OCI-LY1 (cell line): ENCODE data around the gene MANF.

Experiments used
- H2AFZ ChIP-seq: fragments of 200-600 bp; sonication (generic), shearing (Covaris generic); 2 replicates; pipeline ENCODE4 v1.6.0; 2014; ENCODE audit warnings: antibody characterized with exemption, mild to moderate bottlenecking, low read length
- H3F3A ChIP-seq: fragments of 200-600 bp; sonication (generic), shearing (Covaris generic); 2 replicates; pipeline ENCODE4 v1.6.0; 2014; ENCODE audit warnings: mild to moderate bottlenecking, antibody characterized with exemption, low read length, moderate library complexity; ENCODE audit not compliant: insufficient read depth
- H3K27ac ChIP-seq: fragments of 200-600 bp; sonication (generic); 2 replicates; pipeline ENCODE4 v1.5.1; 2014; ENCODE audit warnings: low read length, mixed run types, mild to moderate bottlenecking, low read depth; ENCODE audit not compliant: poor library complexity, severe bottlenecking
- H3K27me3 ChIP-seq: fragments of 200-600 bp; sonication (generic); 2 replicates; pipeline ENCODE4 v1.6.0; 2014; ENCODE audit warnings: antibody characterized with exemption, mild to moderate bottlenecking, low read length, moderate library complexity; ENCODE audit not compliant: insufficient read depth
- H3K36me3 ChIP-seq: fragments of 200-600 bp; sonication (generic); 2 replicates; pipeline ENCODE4 v1.6.1; 2014; ENCODE audit warnings: mild to moderate bottlenecking, antibody characterized with exemption, low read length, moderate library complexity, mixed read lengths; ENCODE audit not compliant: insufficient read depth
- H3K4me1 ChIP-seq: fragments of 200-600 bp; sonication (generic); 2 replicates; pipeline ENCODE4 v1.5.1; 2014; ENCODE audit warnings: mild to moderate bottlenecking, low read length, moderate library complexity; ENCODE audit not compliant: insufficient read depth, severe bottlenecking
- H3K4me2 ChIP-seq: fragments of 200-600 bp; sonication (generic), shearing (Covaris generic); 2 replicates; pipeline ENCODE4 v1.6.1; 2014; ENCODE audit warnings: low read length
- H3K4me3 ChIP-seq: fragments of 200-600 bp; sonication (generic); 2 replicates; pipeline ENCODE4 v1.5.1; 2014; ENCODE audit warnings: low read length, low read depth, mild to moderate bottlenecking, mixed read lengths; ENCODE audit not compliant: poor library complexity, severe bottlenecking
- H3K79me2 ChIP-seq: fragments of 200-600 bp; shearing (Covaris generic); 2 replicates; pipeline ENCODE4 v1.6.1; 2016; ENCODE audit warnings: mixed run types, low read length, mixed read lengths; ENCODE audit not compliant: insufficient read depth
- H3K9ac ChIP-seq: fragments of 200-600 bp; sonication (generic), shearing (Covaris generic); 2 replicates; pipeline ENCODE4 v1.6.1; 2014; ENCODE audit warnings: mild to moderate bottlenecking, low read length, mixed read lengths
- H3K9me2 ChIP-seq: fragments of 200-600 bp; sonication (generic), shearing (Covaris generic); 2 replicates; pipeline ENCODE4 v1.6.1; 2014; ENCODE audit warnings: low read depth, mild to moderate bottlenecking, low read length, mixed read lengths
- H3K9me3 ChIP-seq: fragments of 200-600 bp; shearing (Covaris generic); 2 replicates; pipeline ENCODE4 v1.6.1; 2014; ENCODE audit warnings: low read length, mixed read lengths
- H4K20me1 ChIP-seq: fragments of 200-600 bp; sonication (generic), shearing (Covaris generic); 2 replicates; pipeline ENCODE4 v1.6.0; 2016; ENCODE audit warnings: mild to moderate bottlenecking, low read length; ENCODE audit not compliant: insufficient read depth
- EZH2 ChIP-seq: fragments of 200-600 bp; sonication (generic), shearing (Covaris generic); IDR thresholded peaks from 2 replicates; pipeline ENCODE4 v1.8.0; 2017; ENCODE audit warnings: borderline replicate concordance, mixed run types, mild to moderate bottlenecking, antibody characterized with exemption, low read length, moderate library complexity, mixed read lengths
- TF ChIP-seq, protein P1 (sequence below): fragments of 200-600 bp; sonication (generic), shearing (Covaris generic); IDR thresholded peaks from 2 replicates; pipeline ENCODE4 v1.5.1; 2017; ENCODE audit warnings: mild to moderate bottlenecking, antibody characterized with exemption, low read length, moderate library complexity, mixed read lengths

Gene MANF

DNA sequence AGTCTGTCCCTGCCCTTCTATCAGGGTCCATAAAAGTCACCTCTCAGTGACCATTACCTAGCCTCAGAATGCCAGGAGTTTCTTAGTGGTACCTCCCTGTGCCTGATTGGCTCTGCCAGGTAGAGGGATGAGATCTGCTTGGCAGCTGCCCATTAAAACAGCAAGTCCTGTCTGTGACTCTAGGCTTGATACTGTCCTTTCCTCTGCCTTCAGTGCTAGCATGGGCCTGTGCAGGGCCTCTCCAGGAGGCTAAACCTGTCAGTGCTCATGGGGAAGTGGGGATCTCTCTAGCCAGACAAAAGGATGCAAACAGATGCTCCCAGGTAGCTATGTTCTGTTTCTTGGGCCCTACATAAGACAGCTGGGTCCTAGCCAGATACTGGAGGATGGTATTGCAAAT lies 10.0 kb upstream of the MANF start:
- no peaks in the 10 kb centered on the region for H3K9me3 ChIP-seq
- peaks cover 10% of the 10 kb centered on the region; the same call in 1 of the 2 replicates for H3K27me3 ChIP-seq
- H3K4me1 ChIP-seq, result no peaks in the 10 kb centered on the region
- no peaks in the 10 kb centered on the region for H3K79me2 ChIP-seq
- no peak overlapping the region for H3K9ac ChIP-seq
- no peaks in the 10 kb centered on the region for H3F3A ChIP-seq
- no peaks in the 10 kb centered on the region for H3K36me3 ChIP-seq
- no peak overlapping the region for H3K27ac ChIP-seq
- H3K4me3 ChIP-seq, result no peak overlapping the region
- TF ChIP-seq EZH2, result no peak
- TF ChIP-seq, protein P1, sequence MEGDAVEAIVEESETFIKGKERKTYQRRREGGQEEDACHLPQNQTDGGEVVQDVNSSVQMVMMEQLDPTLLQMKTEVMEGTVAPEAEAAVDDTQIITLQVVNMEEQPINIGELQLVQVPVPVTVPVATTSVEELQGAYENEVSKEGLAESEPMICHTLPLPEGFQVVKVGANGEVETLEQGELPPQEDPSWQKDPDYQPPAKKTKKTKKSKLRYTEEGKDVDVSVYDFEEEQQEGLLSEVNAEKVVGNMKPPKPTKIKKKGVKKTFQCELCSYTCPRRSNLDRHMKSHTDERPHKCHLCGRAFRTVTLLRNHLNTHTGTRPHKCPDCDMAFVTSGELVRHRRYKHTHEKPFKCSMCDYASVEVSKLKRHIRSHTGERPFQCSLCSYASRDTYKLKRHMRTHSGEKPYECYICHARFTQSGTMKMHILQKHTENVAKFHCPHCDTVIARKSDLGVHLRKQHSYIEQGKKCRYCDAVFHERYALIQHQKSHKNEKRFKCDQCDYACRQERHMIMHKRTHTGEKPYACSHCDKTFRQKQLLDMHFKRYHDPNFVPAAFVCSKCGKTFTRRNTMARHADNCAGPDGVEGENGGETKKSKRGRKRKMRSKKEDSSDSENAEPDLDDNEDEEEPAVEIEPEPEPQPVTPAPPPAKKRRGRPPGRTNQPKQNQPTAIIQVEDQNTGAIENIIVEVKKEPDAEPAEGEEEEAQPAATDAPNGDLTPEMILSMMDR, result no peak
- H3K9me2 ChIP-seq, result no peaks in the 10 kb centered on the region
- H3K4me2 ChIP-seq, result no peak overlapping the region
- no peaks in the 10 kb centered on the region for H4K20me1 ChIP-seq
- H2AFZ ChIP-seq, result no peak overlapping the region

DNA sequence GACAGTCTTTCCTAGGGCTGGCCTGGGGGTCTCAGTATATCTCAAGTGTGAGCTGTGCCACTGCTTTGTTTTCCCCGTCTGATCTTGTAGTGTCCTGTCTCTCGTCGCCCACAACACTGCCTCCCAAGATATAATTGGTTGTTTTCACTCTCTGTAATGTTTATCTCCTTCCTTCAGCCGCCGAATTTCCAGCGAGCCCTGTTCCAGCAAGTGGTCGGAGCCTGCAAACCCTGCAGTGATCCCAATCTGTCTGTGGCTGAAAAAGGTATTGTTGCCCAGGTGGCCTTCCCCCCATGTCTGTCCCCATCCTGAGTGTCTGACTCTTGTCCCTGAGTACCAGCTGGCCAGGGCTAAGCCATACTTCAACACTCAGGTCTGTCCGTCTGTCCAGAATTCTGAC lies 9.5 kb upstream of the MANF start:
- no peak overlapping the region for H3K4me2 ChIP-seq
- no peaks in the 10 kb centered on the region for H3K79me2 ChIP-seq
- H3F3A ChIP-seq, result no peaks in the 10 kb centered on the region
- H3K27me3 ChIP-seq, result peaks cover 10% of the 10 kb centered on the region; the same call in 1 of the 2 replicates
- H3K9me3 ChIP-seq, result no peaks in the 10 kb centered on the region
- H3K4me1 ChIP-seq, result no peaks in the 10 kb centered on the region
- H3K27ac ChIP-seq, result no peak overlapping the region
- H4K20me1 ChIP-seq, result no peaks in the 10 kb centered on the region
- no peak for TF ChIP-seq EZH2
- TF ChIP-seq, protein P1, result no peak
- H3K36me3 ChIP-seq, result no peaks in the 10 kb centered on the region
- no peak overlapping the region for H3K9ac ChIP-seq
- H3K4me3 ChIP-seq, result no peak overlapping the region
- H3K9me2 ChIP-seq, result no peaks in the 10 kb centered on the region
- H2AFZ ChIP-seq, result no peak overlapping the region

DNA sequence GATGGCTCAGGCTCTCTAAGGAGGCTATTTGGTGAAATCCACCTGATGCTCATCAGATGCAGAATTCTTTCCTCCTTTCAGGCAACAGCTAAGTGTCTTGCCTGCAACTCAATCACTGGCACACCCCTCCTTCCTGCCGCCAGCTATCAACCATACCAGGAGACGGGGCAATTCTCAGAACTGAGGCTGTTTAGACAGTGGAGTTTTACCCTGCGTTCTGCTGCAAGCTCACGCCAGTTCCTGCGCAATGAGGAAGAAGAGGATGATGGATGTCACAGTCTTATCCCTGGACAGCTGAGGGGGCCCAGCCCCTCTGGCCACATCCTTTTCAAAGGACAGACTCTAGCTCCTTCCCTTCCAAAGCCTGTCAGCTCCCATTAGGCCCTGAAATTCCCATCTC lies 7.0 kb upstream of the MANF start:
- Histone ChIP-seq H3K9me2 (no peaks in the 10 kb centered on the region), H3K27ac (no peak overlapping the region), H3F3A (no peaks in the 10 kb centered on the region), H3K36me3 (no peaks in the 10 kb centered on the region), H3K4me2 (no peak overlapping the region), H4K20me1 (no peaks in the 10 kb centered on the region), H3K4me3 (no peak overlapping the region), H3K27me3 (peaks cover 10% of the 10 kb centered on the region; the same call in 1 of the 2 replicates), H3K79me2 (no peaks in the 10 kb centered on the region), H3K4me1 (peaks cover 1% of the 10 kb centered on the region), H3K9me3 (no peaks in the 10 kb centered on the region), H2AFZ (no peak overlapping the region), H3K9ac (no peak overlapping the region)
- TF ChIP-seq EZH2, result no peak
- TF ChIP-seq, protein P1, result no peak
